Vagina (tissue), 2 donors: Measurements from ENCODE around the gene MAPKBP1. TPM values are rescaled to one million over a fixed set of nuclear protein-coding genes. Genes with fewer than 3 reads are reported as not detected.

Experiments
- DNase-seq, 2 donors: peaks; one replicate each; pipeline ENCODE4 v3.0.0-alpha.2; 2017; ENCODE audit errors: extremely low spot score in 2 of 2
- H3K27ac ChIP-seq: fragments of 200-600 bp; sonication (generic); one replicate; pipeline ENCODE4 v1.5.1; 2019
- H3K27me3 ChIP-seq: fragments of 200-600 bp; sonication (generic); one replicate; pipeline ENCODE4 v1.5.1; 2019
- H3K36me3 ChIP-seq, 2 donors: fragments of 200-600 bp; sonication (generic); one replicate each; pipeline ENCODE4 v1.5.1; 2017 to 2019
- H3K4me1 ChIP-seq: fragments of 200-600 bp; sonication (generic); one replicate; pipeline ENCODE4 v1.5.1; 2019
- H3K4me3 ChIP-seq, 2 donors: fragments of 200-600 bp; sonication (generic); 1 replicate in 1 of 2; 2 replicates in 1 of 2; pipeline ENCODE4 v1.5.1; 2016 to 2019
- H3K9me3 ChIP-seq: fragments of 200-600 bp; sonication (generic); one replicate; pipeline ENCODE4 v1.5.1; 2019
- POLR2A ChIP-seq, 2 donors: fragments of 450-650 bp; IDR thresholded peaks; one replicate each; pipeline ENCODE4 v1.6.1; 2017; ENCODE audit warnings: antibody characterized with exemption in 2 of 2, mild to moderate bottlenecking in 2 of 2, moderate library complexity in 2 of 2
- POLR2AphosphoS5 ChIP-seq, 2 donors: sonication (generic); formaldehyde crosslinking; IDR thresholded peaks; one replicate each; pipeline ENCODE4 v1.9.0; 2017; ENCODE audit warnings: antibody characterized with exemption in 2 of 2, mild to moderate bottlenecking in 2 of 2, low read depth in 1 of 2; ENCODE audit not compliant: insufficient read depth in 1 of 2
- intact Hi-C: fragments of 100-400 bp; cut with DNase I; formaldehyde crosslinking; loops from one replicate; pipeline ENCODE4 v1.15.1; 2023
- total RNA-seq: library from RNA; depleted of rRNA; stranded (reverse); fragments of >200 nt; gene quantifications from one replicate; pipeline ENCODE4 v1.2.3, GENCODE V29; 2016
- TF ChIP-seq, protein P1 (sequence below), 3 experiments: fragments of 450-650 bp in 2 of 3; fragments of 200-600 bp in 1 of 3; sonication (generic) in 1 of 3; IDR thresholded peaks; one replicate each; pipeline ENCODE4 v1.5.1; 2017 to 2019; ENCODE audit warnings: antibody characterized with exemption in 3 of 3, mild to moderate bottlenecking in 2 of 3, moderate library complexity in 2 of 3

MAPKBP1 gene
- total RNA-seq, 1 donor from 2014 or later = 35.8 TPM

DNA sequence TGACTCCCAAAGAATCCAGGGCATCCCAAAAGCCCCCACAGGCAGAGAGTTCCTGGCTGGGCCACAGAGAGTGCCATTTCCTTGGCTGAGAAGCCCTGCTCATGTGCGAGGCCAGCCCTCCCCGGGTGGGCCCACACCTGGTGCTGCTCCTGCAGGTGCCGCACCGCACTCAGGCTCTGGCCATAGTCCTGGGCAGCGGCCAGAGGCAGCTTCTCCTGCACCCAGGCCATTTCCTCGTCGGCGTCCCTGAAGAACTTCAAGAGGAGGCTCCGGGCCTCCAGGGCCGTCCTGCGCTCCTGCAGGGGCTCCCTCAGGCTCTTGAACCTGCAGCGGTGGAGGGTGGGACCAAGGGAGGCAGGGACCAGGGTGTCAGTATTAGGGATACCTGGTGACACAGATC, 82.4 kb downstream of the MAPKBP1 start:
- no peak overlapping the region for H3K27ac ChIP-seq
- no peaks in the 10 kb centered on the region for H3K4me1 ChIP-seq
- H3K9me3 ChIP-seq = no peaks in the 10 kb centered on the region
- no peak overlapping the region for H3K4me3 ChIP-seq
- no peaks in the 10 kb centered on the region for H3K27me3 ChIP-seq
- intact Hi-C loops = no loop called here
- no peak for DNase-seq
- no peak for TF ChIP-seq POLR2A (IDR thresholded peaks at IDR 0.05)
- TF ChIP-seq, protein P1, sequence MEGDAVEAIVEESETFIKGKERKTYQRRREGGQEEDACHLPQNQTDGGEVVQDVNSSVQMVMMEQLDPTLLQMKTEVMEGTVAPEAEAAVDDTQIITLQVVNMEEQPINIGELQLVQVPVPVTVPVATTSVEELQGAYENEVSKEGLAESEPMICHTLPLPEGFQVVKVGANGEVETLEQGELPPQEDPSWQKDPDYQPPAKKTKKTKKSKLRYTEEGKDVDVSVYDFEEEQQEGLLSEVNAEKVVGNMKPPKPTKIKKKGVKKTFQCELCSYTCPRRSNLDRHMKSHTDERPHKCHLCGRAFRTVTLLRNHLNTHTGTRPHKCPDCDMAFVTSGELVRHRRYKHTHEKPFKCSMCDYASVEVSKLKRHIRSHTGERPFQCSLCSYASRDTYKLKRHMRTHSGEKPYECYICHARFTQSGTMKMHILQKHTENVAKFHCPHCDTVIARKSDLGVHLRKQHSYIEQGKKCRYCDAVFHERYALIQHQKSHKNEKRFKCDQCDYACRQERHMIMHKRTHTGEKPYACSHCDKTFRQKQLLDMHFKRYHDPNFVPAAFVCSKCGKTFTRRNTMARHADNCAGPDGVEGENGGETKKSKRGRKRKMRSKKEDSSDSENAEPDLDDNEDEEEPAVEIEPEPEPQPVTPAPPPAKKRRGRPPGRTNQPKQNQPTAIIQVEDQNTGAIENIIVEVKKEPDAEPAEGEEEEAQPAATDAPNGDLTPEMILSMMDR (IDR thresholded peaks at IDR 0.05) = no peak
- TF ChIP-seq POLR2AphosphoS5 (IDR thresholded peaks at IDR 0.05; ENCODE audit: insufficient read depth in 1 of 2, low read depth in 1 of 2) = no peak
- no peaks in the 10 kb centered on the region for H3K36me3 ChIP-seq

DNA sequence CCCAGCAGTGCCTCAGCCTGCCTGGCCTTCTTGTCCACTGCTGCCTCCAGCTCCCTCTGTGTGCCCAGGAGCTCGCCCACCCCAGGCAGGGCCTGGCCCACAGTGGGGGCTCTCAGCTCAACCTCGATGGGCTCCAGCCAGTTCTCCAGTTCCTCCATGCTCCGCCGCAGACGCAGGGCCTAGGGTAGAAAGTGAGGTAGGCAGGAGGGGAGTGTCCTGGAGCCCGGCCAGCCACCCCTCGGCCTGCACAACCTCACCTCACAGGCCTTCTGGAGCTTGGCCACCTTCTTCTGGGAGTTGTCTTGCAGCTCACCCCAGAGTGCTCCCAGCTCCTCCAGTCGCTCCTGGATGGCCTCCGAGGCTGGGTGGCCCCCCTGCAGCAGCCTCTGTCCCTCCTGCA, 83.0 kb downstream of the MAPKBP1 start:
- no peak overlapping the region for H3K27ac ChIP-seq
- H3K4me1 ChIP-seq = no peaks in the 10 kb centered on the region
- DNase-seq = no peak
- H3K36me3 ChIP-seq = no peaks in the 10 kb centered on the region
- TF ChIP-seq, protein P1 (IDR thresholded peaks at IDR 0.05) = no peak
- TF ChIP-seq POLR2AphosphoS5 (IDR thresholded peaks at IDR 0.05; ENCODE audit: insufficient read depth in 1 of 2, low read depth in 1 of 2) (no peak), POLR2A (IDR thresholded peaks at IDR 0.05) (no peak)
- no peaks in the 10 kb centered on the region for H3K27me3 ChIP-seq
- no peak overlapping the region for H3K4me3 ChIP-seq
- no peaks in the 10 kb centered on the region for H3K9me3 ChIP-seq
- intact Hi-C loops = no loop called here

- H3K4me3 ChIP-seq = no peak overlapping the region
- no peaks in the 10 kb centered on the region for H3K4me1 ChIP-seq
- intact Hi-C loops = no loop called here
- no peaks in the 10 kb centered on the region for H3K27me3 ChIP-seq
- no peak overlapping the region for H3K27ac ChIP-seq
- no peak for DNase-seq
- no peaks in the 10 kb centered on the region for H3K9me3 ChIP-seq
- no peaks in the 10 kb centered on the region for H3K36me3 ChIP-seq
- TF ChIP-seq, protein P1 (IDR thresholded peaks at IDR 0.05) = no peak
- no peak for TF ChIP-seq POLR2A (IDR thresholded peaks at IDR 0.05)
- TF ChIP-seq POLR2AphosphoS5 (IDR thresholded peaks at IDR 0.05; ENCODE audit: insufficient read depth in 1 of 2, low read depth in 1 of 2) = no peak
Measured at GRCh38 chr15:41858756-41859155, 84.5 kb downstream of the MAPKBP1 start.

- intact Hi-C loops = no loop called here
- H3K9me3 ChIP-seq = no peaks in the 10 kb centered on the region
- no peak overlapping the region for H3K4me3 ChIP-seq
- H3K27ac ChIP-seq = no peak overlapping the region
- DNase-seq = no peak
- TF ChIP-seq POLR2AphosphoS5 (IDR thresholded peaks at IDR 0.05; ENCODE audit: insufficient read depth in 1 of 2, low read depth in 1 of 2) = no peak
- TF ChIP-seq POLR2A (IDR thresholded peaks at IDR 0.05) = no peak
- TF ChIP-seq, protein P1 (IDR thresholded peaks at IDR 0.05) = no peak
- H3K27me3 ChIP-seq = no peaks in the 10 kb centered on the region
- H3K36me3 ChIP-seq = no peaks in the 10 kb centered on the region
- no peaks in the 10 kb centered on the region for H3K4me1 ChIP-seq
Measured at GRCh38 chr15:41860049-41860828, 86.0 kb downstream of the MAPKBP1 start.

GRCh38 chr15:41861736-41862356, 87.6 kb downstream of the MAPKBP1 start:
- H3K4me3 ChIP-seq = no peak overlapping the region
- H3K27ac ChIP-seq = no peak overlapping the region
- H3K4me1 ChIP-seq = no peaks in the 10 kb centered on the region
- H3K36me3 ChIP-seq = no peaks in the 10 kb centered on the region
- H3K27me3 ChIP-seq = no peaks in the 10 kb centered on the region
- DNase-seq = no peak
- intact Hi-C loops = no loop called here
- no peaks in the 10 kb centered on the region for H3K9me3 ChIP-seq
- no peak for TF ChIP-seq POLR2A (IDR thresholded peaks at IDR 0.05)
- TF ChIP-seq POLR2AphosphoS5 (IDR thresholded peaks at IDR 0.05; ENCODE audit: insufficient read depth in 1 of 2, low read depth in 1 of 2) = no peak
- TF ChIP-seq, protein P1 (IDR thresholded peaks at IDR 0.05) = no peak
